Stimulated activated naive CD8-positive, alpha-beta T cell treated with anti-CD3 and anti-CD28 coated beads, Interleukin-15, Interleukin-2, amounts not matched to agents 100 ng/mL and 50 ng/mL, for 24 hours (primary cell): ENCODE data around the gene ADRM1.

Source experiments
- H3K27ac Mint-ChIP-seq: one replicate; pipeline ENCODE4 v1.8.0; 2021; ENCODE audit warnings: mild to moderate bottlenecking, mixed read lengths
- H3K27me3 Mint-ChIP-seq: one replicate; pipeline ENCODE4 v1.8.0; 2021; ENCODE audit warnings: mixed read lengths
- H3K36me3 Mint-ChIP-seq: one replicate; pipeline ENCODE4 v1.8.0; 2021; ENCODE audit warnings: low read depth, mixed read lengths
- H3K4me1 Mint-ChIP-seq: one replicate; pipeline ENCODE4 v1.8.0; 2021; ENCODE audit warnings: low read depth, mixed read lengths
- H3K4me3 Mint-ChIP-seq: one replicate; pipeline ENCODE4 v1.8.0; 2021; ENCODE audit warnings: mild to moderate bottlenecking, mixed read lengths
- H3K9me3 Mint-ChIP-seq: one replicate; pipeline ENCODE4 v1.8.0; 2021; ENCODE audit warnings: mixed read lengths

The ADRM1 gene

GRCh38 chr20:62353289-62354030, 50.7 kb downstream of the ADRM1 start:
- Mint-ChIP-seq H3K4me1 (no peaks in the 10 kb centered on the region), H3K27ac (no peak overlapping the region), H3K9me3 (peaks cover 7% of the 10 kb centered on the region), H3K36me3 (no peaks in the 10 kb centered on the region), H3K27me3 (no peaks in the 10 kb centered on the region), H3K4me3 (no peak overlapping the region)

- Mint-ChIP-seq H3K27me3 (no peaks in the 10 kb centered on the region), H3K4me3 (no peak overlapping the region), H3K36me3 (no peaks in the 10 kb centered on the region), H3K4me1 (no peaks in the 10 kb centered on the region), H3K27ac (no peak overlapping the region), H3K9me3 (peaks cover 3% of the 10 kb centered on the region)
Measured at GRCh38 chr20:62354031-62354808, 51.4 kb downstream of the ADRM1 start.

DNA sequence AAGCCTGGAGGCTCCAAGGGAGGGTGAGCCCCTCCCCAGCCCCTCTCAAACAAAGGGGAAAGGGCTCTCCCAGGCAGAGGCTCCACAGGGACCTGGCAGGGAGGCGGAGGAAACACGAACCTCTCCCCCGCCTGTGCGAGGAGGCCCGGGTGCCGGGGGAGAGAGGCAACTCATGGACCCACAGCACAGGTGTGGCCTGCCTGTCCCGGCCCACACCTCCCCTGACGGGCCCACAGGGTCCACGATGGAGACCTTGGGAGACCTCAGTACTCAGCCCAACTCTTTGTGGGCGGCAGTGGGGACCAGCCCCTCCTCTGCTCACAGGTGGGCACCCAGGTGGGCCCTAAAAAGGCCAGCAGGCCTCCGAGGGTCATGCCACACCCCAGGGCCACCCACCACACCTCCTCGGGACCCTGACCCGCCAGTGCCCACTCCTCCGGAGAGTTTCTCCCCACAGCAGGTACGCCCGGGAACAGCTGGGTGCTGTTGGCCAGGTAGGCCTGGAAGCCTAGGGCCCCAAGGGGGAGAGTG, 52.1 kb downstream of the ADRM1 start:
- H3K27ac Mint-ChIP-seq: no peak overlapping the region
- no peaks in the 10 kb centered on the region for H3K36me3 Mint-ChIP-seq
- no peak overlapping the region for H3K4me3 Mint-ChIP-seq
- no peaks in the 10 kb centered on the region for H3K4me1 Mint-ChIP-seq
- H3K27me3 Mint-ChIP-seq: no peaks in the 10 kb centered on the region
- H3K9me3 Mint-ChIP-seq: no peaks in the 10 kb centered on the region

DNA sequence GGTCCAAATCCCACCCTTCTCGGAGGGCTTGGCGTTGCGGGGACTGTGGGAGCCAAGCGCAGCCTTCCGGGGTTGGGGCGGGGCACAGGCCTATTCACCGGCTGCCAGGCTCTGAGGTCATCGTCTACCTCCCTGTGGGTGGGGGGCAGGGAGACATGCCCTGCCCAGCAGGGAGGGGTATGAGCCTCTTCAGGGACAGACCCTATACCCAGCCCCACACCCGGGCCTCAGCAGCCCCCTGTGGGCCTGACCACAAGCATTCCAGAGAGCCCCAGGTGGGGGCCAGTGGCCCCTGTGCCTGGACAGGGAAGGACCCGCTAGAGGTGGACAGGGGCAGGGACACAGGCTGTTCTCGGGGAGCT, 52.7 kb downstream of the ADRM1 start:
- Mint-ChIP-seq H3K36me3 (no peaks in the 10 kb centered on the region), H3K9me3 (no peaks in the 10 kb centered on the region), H3K27ac (no peak overlapping the region), H3K27me3 (no peaks in the 10 kb centered on the region), H3K4me1 (no peaks in the 10 kb centered on the region), H3K4me3 (no peak overlapping the region)

DNA sequence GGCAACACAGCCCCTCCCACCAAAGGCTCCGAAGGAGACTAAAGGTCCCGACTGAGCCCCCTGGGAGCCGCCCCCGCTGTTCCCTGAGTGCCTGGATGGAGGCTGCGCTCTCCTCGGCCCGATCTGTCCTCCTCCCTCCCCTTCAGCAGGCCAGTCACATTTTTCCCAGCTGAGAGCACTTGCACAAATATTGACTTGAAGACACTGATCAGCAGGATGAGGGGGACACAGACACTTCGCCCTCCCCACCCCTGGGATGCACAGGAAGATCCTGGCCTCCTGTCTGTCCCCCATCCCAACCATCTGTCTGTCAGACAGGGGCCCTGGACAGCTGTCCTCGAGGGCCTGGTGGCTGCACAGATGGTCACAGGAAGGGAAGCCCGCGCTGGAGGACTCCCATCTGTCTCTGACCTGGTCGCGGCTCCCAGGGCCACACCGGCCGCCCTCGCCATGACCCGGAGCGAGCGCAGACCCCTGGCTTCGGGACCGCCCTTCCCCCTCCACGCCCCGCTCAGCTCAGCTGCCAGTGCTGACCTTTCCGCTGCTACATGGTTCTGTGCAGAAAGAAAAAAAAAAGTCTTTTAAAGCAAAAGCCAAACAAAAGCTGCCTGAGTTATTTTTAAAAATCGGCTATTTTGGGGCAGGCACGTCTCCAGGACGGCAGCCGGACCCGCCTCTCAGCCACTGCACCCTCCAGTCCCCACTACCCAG, 53.2 kb downstream of the ADRM1 start:
- Mint-ChIP-seq H3K27ac (no peak overlapping the region), H3K4me1 (no peaks in the 10 kb centered on the region), H3K27me3 (no peaks in the 10 kb centered on the region), H3K36me3 (no peaks in the 10 kb centered on the region), H3K4me3 (no peak overlapping the region), H3K9me3 (no peaks in the 10 kb centered on the region)

- Mint-ChIP-seq H3K9me3 (no peaks in the 10 kb centered on the region), H3K27me3 (no peaks in the 10 kb centered on the region), H3K4me1 (no peaks in the 10 kb centered on the region)
Measured at GRCh38 chr20:62356589-62357186, 53.9 kb downstream of the ADRM1 start.

GRCh38 chr20:62357187-62357667, 54.4 kb downstream of the ADRM1 start:
- H3K36me3 Mint-ChIP-seq: no peaks in the 10 kb centered on the region
- no peaks in the 10 kb centered on the region for H3K4me1 Mint-ChIP-seq
- H3K9me3 Mint-ChIP-seq: no peaks in the 10 kb centered on the region
- H3K27ac Mint-ChIP-seq: no peak overlapping the region
- no peak overlapping the region for H3K4me3 Mint-ChIP-seq
- H3K27me3 Mint-ChIP-seq: no peaks in the 10 kb centered on the region

More at GRCh38 chr20:62356589-62357186, 53.9 kb downstream of the ADRM1 start:
- Mint-ChIP-seq H3K36me3 (no peaks in the 10 kb centered on the region), H3K4me3 (no peak overlapping the region), H3K27ac (no peak overlapping the region)

DNA sequence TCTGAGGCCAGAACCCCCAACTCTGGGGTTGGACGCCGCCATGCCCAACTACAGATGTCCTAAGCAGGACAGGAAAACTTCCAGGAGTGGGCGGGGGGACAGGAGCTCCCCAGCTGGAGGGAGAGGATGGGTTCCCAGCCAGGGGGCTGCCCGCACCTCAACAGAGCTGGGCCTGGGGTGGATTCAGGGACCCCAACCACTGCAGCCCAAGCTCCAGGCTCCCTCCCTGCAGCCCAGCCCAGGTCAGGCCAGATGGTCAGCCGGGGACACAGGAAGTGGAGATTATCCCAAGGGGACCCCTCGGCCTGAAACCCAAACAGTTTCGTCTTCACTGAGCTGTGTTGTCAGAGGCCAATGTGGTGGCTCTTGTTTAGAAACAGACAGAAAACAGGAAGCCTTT, 54.9 kb downstream of the ADRM1 start:
- Mint-ChIP-seq H3K4me3 (no peak overlapping the region), H3K9me3 (no peaks in the 10 kb centered on the region), H3K27ac (no peak overlapping the region), H3K27me3 (no peaks in the 10 kb centered on the region), H3K4me1 (no peaks in the 10 kb centered on the region), H3K36me3 (no peaks in the 10 kb centered on the region)
